AG10803 (cell line): ENCODE data around the gene SHC2.

Source experiments
- DNase-seq: peaks from one replicate; pipeline ENCODE4 v3.0.0; 2010; ENCODE audit warnings: low read depth
- H3K4me3 ChIP-seq: 2 replicates; pipeline ENCODE4 v1.5.1; 2011; ENCODE audit warnings: mild to moderate bottlenecking, low read length, control low read depth
- CTCF ChIP-seq: conservative IDR thresholded peaks from 2 replicates; pipeline ENCODE4 v1.5.1; 2011; ENCODE audit warnings: mild to moderate bottlenecking, low read length, control low read depth, inconsistent platforms

Gene SHC2

GRCh38 chr19:440391-441212 is 20.2 kb downstream of the SHC2 start:
- TF ChIP-seq CTCF, result no peak
- no peak for DNase-seq

GRCh38 chr19:439167-439900 is 21.5 kb downstream of the SHC2 start:
- H3K4me3 ChIP-seq, result no peak overlapping the region
- DNase-seq, result no peak
- no peak for TF ChIP-seq CTCF

More at GRCh38 chr19:440391-441212, 20.2 kb downstream of the SHC2 start:
- no peak overlapping the region for H3K4me3 ChIP-seq

- no peak overlapping the region for H3K4me3 ChIP-seq
- TF ChIP-seq CTCF, result no peak
- no peak for DNase-seq
Observed at GRCh38 chr19:438416-438958, 22.3 kb downstream of the SHC2 start.

GRCh38 chr19:437041-437440 is 23.8 kb downstream of the SHC2 start:
- DNase-seq, result no peak
- TF ChIP-seq CTCF, result no peak
- H3K4me3 ChIP-seq, result no peak overlapping the region

DNA sequence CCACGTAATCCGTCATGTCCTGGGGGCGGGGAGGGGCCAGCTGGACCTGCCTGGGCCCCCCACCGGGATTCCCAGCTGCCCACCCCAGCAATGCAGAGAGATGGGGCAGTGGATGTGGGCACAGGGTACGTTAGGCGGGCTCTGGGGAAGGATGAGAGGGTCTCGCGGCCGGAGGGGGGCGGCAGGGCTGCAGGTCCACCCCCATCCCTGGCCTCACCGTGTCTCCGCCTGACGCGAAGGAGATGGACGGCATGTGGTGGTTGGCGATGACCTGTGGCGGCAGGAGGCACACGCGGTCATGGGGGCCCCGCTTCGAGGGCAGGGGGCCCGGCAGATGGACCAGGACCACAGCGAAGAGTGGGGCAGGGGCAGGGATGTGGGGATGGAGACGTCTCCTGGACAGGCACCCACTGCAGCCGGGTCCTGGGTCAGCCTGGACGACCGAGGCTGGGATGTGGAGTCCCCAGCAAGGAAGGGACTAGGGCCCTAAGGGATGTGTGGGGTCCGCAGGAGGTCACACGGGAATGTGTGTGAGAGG is 24.4 kb downstream of the SHC2 start:
- no peak overlapping the region for H3K4me3 ChIP-seq
- DNase-seq, result no peak
- TF ChIP-seq CTCF, result no peak

GRCh38 chr19:435707-436412 is 25.0 kb downstream of the SHC2 start:
- TF ChIP-seq CTCF, result no peak
- no peak overlapping the region for H3K4me3 ChIP-seq
- DNase-seq, result no peak
